AG04449 (cell line): Measurements from ENCODE around the gene TMEM215.

Experiments used
- CTCF ChIA-PET: fragments of 350-600 bp; formaldehyde crosslinking; extraction: SDS; loops from one replicate; lab custom pipeline; 2021; ENCODE audit warnings: antibody characterized with exemption; lab: Yijun Ruan, JAX
- POLR2A ChIA-PET: fragments of 400-600, 350-600 bp; formaldehyde crosslinking; extraction: SDS; loops from one replicate; lab custom pipeline; 2020; ENCODE audit warnings: antibody characterized with exemption, inconsistent platforms; lab: Yijun Ruan, JAX
- DNase-seq: peaks from one replicate; pipeline ENCODE4 v3.0.0-alpha.2; 2010; ENCODE audit warnings: low read depth, low spot score
- H3K4me3 ChIP-seq: 2 replicates; pipeline ENCODE4 v1.5.1; 2011; ENCODE audit warnings: low read depth, mild to moderate bottlenecking, control low read depth, low read length
- CTCF ChIP-seq: IDR thresholded peaks from one replicate; pipeline ENCODE4 v1.5.1; 2011; ENCODE audit warnings: mild to moderate bottlenecking, moderate library complexity, low read length, control low read depth, inconsistent platforms; ENCODE audit not compliant: insufficient read depth; ENCODE audit errors: missing control alignments

Gene TMEM215

GRCh38 chr9:32748013-32748412 is 35.3 kb upstream of the TMEM215 start:
- DNase-seq: no peak
- POLR2A ChIA-PET: no interaction called here
- no peak for TF ChIP-seq CTCF
- CTCF ChIA-PET: interaction anchor here (2.0 kb wide), 1 partner anchor 160 kb away, joined by 5 read pairs; no protein-coding TSS in a partner anchor
- H3K4me3 ChIP-seq: no peak overlapping the region

- no peak overlapping the region for H3K4me3 ChIP-seq
- DNase-seq: no peak
- TF ChIP-seq CTCF: no peak
- POLR2A ChIA-PET: no interaction called here
- CTCF ChIA-PET: interaction anchor here (1.9 kb wide), 1 partner anchor 166 kb away, joined by 6 read pairs; no protein-coding TSS in a partner anchor
These were observed 27.6 kb upstream of the TMEM215 start for GRCh38 chr9:32755730-32756129.

GRCh38 chr9:32764139-32764538 is 19.2 kb upstream of the TMEM215 start:
- ChIA-PET CTCF (no interaction called here), POLR2A (no interaction called here)
- TF ChIP-seq CTCF: no peak
- H3K4me3 ChIP-seq: no peak overlapping the region
- DNase-seq: no peak

GRCh38 chr9:32775283-32775682 is 8.1 kb upstream of the TMEM215 start:
- DNase-seq: no peak
- ChIA-PET POLR2A (no interaction called here), CTCF (no interaction called here)
- H3K4me3 ChIP-seq: no peak overlapping the region
- no peak for TF ChIP-seq CTCF

- ChIA-PET CTCF (no interaction called here), POLR2A (no interaction called here)
- no peak for TF ChIP-seq CTCF
- no peak for DNase-seq
- H3K4me3 ChIP-seq: no peak overlapping the region
These were observed 7.1 kb upstream of the TMEM215 start for GRCh38 chr9:32776201-32776600.

GRCh38 chr9:32782476-32783167 is 718 bp upstream of the TMEM215 start:
- no peak for TF ChIP-seq CTCF
- POLR2A ChIA-PET: no interaction called here
- H3K4me3 ChIP-seq: peak overlapping the region; percentile 35; the same call in 1 of the 2 replicates
- CTCF ChIA-PET: no interaction called here
- no peak for DNase-seq
